Middle frontal gyrus (tissue), 1 donor: Measurements from ENCODE around the gene PGM2.
"Not testable (repeated sequence)": the region's sequence is repeated elsewhere in the genome, so short reads cannot be mapped to it uniquely, and the experiment has no call there.

ENCODE experiments used
- DNase-seq: peaks from one replicate; pipeline ENCODE4 v3.0.0-alpha.2; 2015; ENCODE audit warnings: low spot score; ENCODE audit errors: extremely low spot score

Gene PGM2

GRCh38 chr4:37816719-37817118 is 9.8 kb upstream of the PGM2 start:
- no peak for DNase-seq

GRCh38 chr4:37818752-37819151 is 7.7 kb upstream of the PGM2 start:
- no peak for DNase-seq

- not testable (repeated sequence) for DNase-seq
Observed at GRCh38 chr4:37820458-37820857, 6.0 kb upstream of the PGM2 start.

GRCh38 chr4:37821953-37822605 is 4.4 kb upstream of the PGM2 start:
- no peak for DNase-seq

- not testable (repeated sequence) for DNase-seq
Observed at GRCh38 chr4:37825501-37825900, 985 bp upstream of the PGM2 start.

- no peak for DNase-seq
Observed at GRCh38 chr4:37825968-37826294, 555 bp upstream of the PGM2 start.

GRCh38 chr4:37827030-37827685 is 672 bp downstream of the PGM2 start:
- no peak for DNase-seq

- DNase-seq: no peak
Observed at GRCh38 chr4:37827802-37828321, 1.4 kb downstream of the PGM2 start.

- no peak for DNase-seq
Observed at GRCh38 chr4:37828843-37829242, 2.4 kb downstream of the PGM2 start.

GRCh38 chr4:37830640-37831039 is 4.2 kb downstream of the PGM2 start:
- DNase-seq: no peak

GRCh38 chr4:37835031-37835430 is 8.5 kb downstream of the PGM2 start:
- DNase-seq: no peak

- DNase-seq: no peak
Observed at GRCh38 chr4:37835806-37836205, 9.3 kb downstream of the PGM2 start.

- no peak for DNase-seq
Observed at GRCh38 chr4:37836274-37836673, 9.8 kb downstream of the PGM2 start.

- DNase-seq: no peak
Observed at GRCh38 chr4:37836838-37837440, 10.5 kb downstream of the PGM2 start.

GRCh38 chr4:37837446-37837845 is 11.0 kb downstream of the PGM2 start:
- DNase-seq: no peak

GRCh38 chr4:37839426-37839825 is 12.9 kb downstream of the PGM2 start:
- DNase-seq: no peak

GRCh38 chr4:37844204-37844603 is 17.7 kb downstream of the PGM2 start:
- DNase-seq: no peak

- no peak for DNase-seq
Observed at GRCh38 chr4:37845201-37845600, 18.7 kb downstream of the PGM2 start.

GRCh38 chr4:37847311-37847884 is 20.9 kb downstream of the PGM2 start:
- DNase-seq: no peak

- DNase-seq: no peak
Observed at GRCh38 chr4:37852376-37852775, 25.9 kb downstream of the PGM2 start.

GRCh38 chr4:37858112-37858511 is 31.6 kb downstream of the PGM2 start:
- DNase-seq: no peak

GRCh38 chr4:37858872-37859271 is 32.4 kb downstream of the PGM2 start:
- DNase-seq: no peak
